Mesenchymal stem cell (in vitro differentiated cells and primary cell): ENCODE measurements around the gene LGALS13. TPM values are rescaled to one million over a fixed set of nuclear protein-coding genes. Genes with fewer than 3 reads are reported as not detected.

Experiments
- DNase-seq: peaks from one replicate; pipeline ENCODE4 v3.0.0-alpha.2; 2013
- H2AFZ ChIP-seq: one replicate; pipeline ENCODE4 v1.6.1; 2013; ENCODE audit warnings: low read depth, mild to moderate bottlenecking, control low read depth, inconsistent platforms, low read length, moderate library complexity
- H2AK5ac ChIP-seq: 2 replicates; pipeline ENCODE4 v1.6.1; 2013; ENCODE audit warnings: low read length, moderate library complexity, mild to moderate bottlenecking, inconsistent platforms; ENCODE audit not compliant: severe bottlenecking
- H2BK120ac ChIP-seq: one replicate; pipeline ENCODE4 v1.6.1; 2013; ENCODE audit warnings: low read depth, mild to moderate bottlenecking, inconsistent platforms, low read length, moderate library complexity
- H2BK12ac ChIP-seq, 2 experiments: one replicate each; pipeline ENCODE4 v1.6.1; 2013; ENCODE audit warnings: inconsistent platforms in 2 of 2, low read length in 2 of 2, mild to moderate bottlenecking in 2 of 2, moderate library complexity in 2 of 2, control low read depth in 1 of 2
- H2BK15ac ChIP-seq: one replicate; pipeline ENCODE4 v1.6.1; 2013; ENCODE audit warnings: mild to moderate bottlenecking, low read depth, inconsistent platforms; ENCODE audit not compliant: poor library complexity, severe bottlenecking
- H2BK5ac ChIP-seq: 2 replicates; pipeline ENCODE4 v1.6.1; 2013; ENCODE audit warnings: low read depth, mild to moderate bottlenecking, low read length, control low read depth, inconsistent platforms; ENCODE audit not compliant: poor library complexity, severe bottlenecking
- H3K14ac ChIP-seq, 2 experiments: one replicate each; pipeline ENCODE4 v1.6.1; 2013; ENCODE audit warnings: inconsistent platforms in 2 of 2, low read length in 2 of 2, control low read depth in 1 of 2, mild to moderate bottlenecking in 1 of 2, moderate library complexity in 1 of 2
- H3K18ac ChIP-seq, 2 experiments: one replicate each; pipeline ENCODE4 v1.6.1; 2013; ENCODE audit warnings: inconsistent platforms in 2 of 2, low read length in 2 of 2, control low read depth in 1 of 2, low read depth in 1 of 2, mild to moderate bottlenecking in 1 of 2
- H3K23ac ChIP-seq, 2 experiments: one replicate each; pipeline ENCODE4 v1.6.1; 2013; ENCODE audit warnings: inconsistent platforms in 2 of 2, low read length in 2 of 2, mild to moderate bottlenecking in 2 of 2, moderate library complexity in 2 of 2, control low read depth in 1 of 2
- H3K27ac ChIP-seq: 2 replicates; pipeline ENCODE4 v1.5.1; 2013; ENCODE audit warnings: mild to moderate bottlenecking, moderate library complexity, low read length, control low read depth, inconsistent platforms; ENCODE audit not compliant: poor library complexity, severe bottlenecking
- H3K27me3 ChIP-seq, 2 experiments: 2 replicates each; pipeline versions ENCODE4 v1.6.1 to v1.7.0; 2013; ENCODE audit warnings: low read length in 2 of 2, mild to moderate bottlenecking in 2 of 2, moderate library complexity in 2 of 2, control low read depth in 1 of 2, inconsistent platforms in 1 of 2; ENCODE audit not compliant: control insufficient read depth in 1 of 2, insufficient read depth in 1 of 2
- H3K36me3 ChIP-seq, 2 experiments: 2 replicates each; pipeline versions ENCODE4 v1.6.1 to v1.7.0; 2013; ENCODE audit warnings: low read length in 2 of 2, control low read depth in 1 of 2, inconsistent platforms in 1 of 2, low read depth in 1 of 2, mild to moderate bottlenecking in 1 of 2; ENCODE audit not compliant: insufficient read depth in 2 of 2, control insufficient read depth in 1 of 2
- H3K4ac ChIP-seq, 2 experiments: one replicate each; pipeline ENCODE4 v1.6.1; 2013; ENCODE audit warnings: inconsistent platforms in 2 of 2, low read length in 2 of 2, mild to moderate bottlenecking in 2 of 2, moderate library complexity in 2 of 2, control low read depth in 1 of 2, low read depth in 1 of 2
- H3K4me1 ChIP-seq: 2 replicates; pipeline ENCODE4 v1.6.1; 2013; ENCODE audit warnings: low read depth, low read length, control low read depth; ENCODE audit not compliant: control insufficient read depth, insufficient read depth
- H3K4me2 ChIP-seq: 2 replicates; pipeline ENCODE4 v1.6.1; 2013; ENCODE audit warnings: low read length, mild to moderate bottlenecking, inconsistent platforms; ENCODE audit not compliant: poor library complexity, severe bottlenecking
- H3K4me3 ChIP-seq, 2 experiments: 2 replicates each; pipeline versions ENCODE4 v1.5.1 to v1.7.0; 2013; ENCODE audit warnings: low read length in 2 of 2, mild to moderate bottlenecking in 2 of 2, control low read depth in 1 of 2, low read depth in 1 of 2; ENCODE audit not compliant: insufficient read depth in 1 of 2
- H3K79me1 ChIP-seq: replicated peaks from 2 replicates; pipeline ENCODE4 v1.6.1; 2013; ENCODE audit warnings: mild to moderate bottlenecking, control low read depth, low read length, inconsistent platforms; ENCODE audit not compliant: poor library complexity, severe bottlenecking
- H3K9ac ChIP-seq: 2 replicates; pipeline ENCODE4 v1.7.0; 2013; ENCODE audit warnings: mild to moderate bottlenecking, low read length, moderate library complexity
- H3K9me3 ChIP-seq: 2 replicates; pipeline ENCODE4 v1.7.0; 2013; ENCODE audit warnings: mild to moderate bottlenecking, low read length; ENCODE audit not compliant: control insufficient read depth
- H4K8ac ChIP-seq: one replicate; pipeline ENCODE4 v1.6.1; 2013; ENCODE audit warnings: inconsistent platforms, mild to moderate bottlenecking, low read length, moderate library complexity
- H4K91ac ChIP-seq: one replicate; pipeline ENCODE4 v1.6.1; 2013; ENCODE audit warnings: mild to moderate bottlenecking, low read length, inconsistent platforms
- WGBS: methylation state at CpG from one replicate; pipeline ENCODE4 v1.1.7; 2013; ENCODE audit warnings: mixed read lengths; 5-methylcytosine and 5-hydroxymethylcytosine counted together
- small RNA-seq: library from polyadenylated mRNA; stranded (forward); fragments of <200 nt; extraction: miRNeasy Mini kit (QIAGEN cat#:217004); gene quantifications from one replicate; pipeline ENCODE3, GENCODE V24; 2013; ENCODE audit warnings: low read depth

Gene LGALS13

DNA sequence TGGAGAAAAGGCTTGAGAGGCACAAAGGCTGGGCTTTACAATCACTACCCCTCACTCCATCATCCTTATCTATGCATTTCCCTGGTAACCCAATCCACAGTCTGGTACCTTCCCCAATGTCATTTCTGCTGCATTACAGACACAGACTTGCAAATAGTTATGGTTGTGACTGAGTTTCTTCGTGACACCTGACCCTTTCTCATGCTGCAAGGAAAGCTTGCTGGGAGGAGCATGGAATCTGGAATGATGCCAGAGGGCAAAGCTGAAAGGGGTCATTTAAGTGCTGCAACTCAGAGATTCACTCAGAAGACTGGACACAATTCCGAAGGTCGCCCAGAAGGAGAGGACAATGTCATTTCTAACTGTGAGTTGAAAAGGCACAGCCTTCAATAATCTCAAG is 53.3 kb downstream of the LGALS13 start, which contains the start of gene LGALS16:
Gene LGALS16 (plus strand): TSS at position 301 of the 400 bp plus-strand sequence. CDS start 49 bp downstream, at position 350.
- H2BK120ac ChIP-seq = no peak within 1 kb of the TSS
- H3K14ac ChIP-seq = no peak within 1 kb of the TSS
- no peak within 1 kb of the TSS for H3K9ac ChIP-seq
- no peaks in the 10 kb centered on the region for H3K36me3 ChIP-seq
- no peak within 1 kb of the TSS for H2BK15ac ChIP-seq
- H3K4me2 ChIP-seq = no peak within 1 kb of the TSS
- H3K4ac ChIP-seq = no peak within 1 kb of the TSS
- H2AFZ ChIP-seq = no peak within 1 kb of the TSS
- no peak for DNase-seq
- 64% methylated on average over 3 of the region's 3 CpGs for WGBS
- H3K23ac ChIP-seq = no peak within 1 kb of the TSS
- no peak within 1 kb of the TSS for H2AK5ac ChIP-seq
- no peak within 1 kb of the TSS for H4K8ac ChIP-seq
- no peaks in the 10 kb centered on the region for H3K4me1 ChIP-seq
- H4K91ac ChIP-seq = no peak within 1 kb of the TSS
- H3K27me3 ChIP-seq = peaks cover 0 to 8% of the 10 kb centered on the region in 2 experiments
- H2BK12ac ChIP-seq = no peak within 1 kb of the TSS
- no peaks in the 10 kb centered on the region for H3K79me1 ChIP-seq
- H3K4me3 ChIP-seq = no peak within 1 kb of the TSS
- H3K18ac ChIP-seq = no peak within 1 kb of the TSS
- H2BK5ac ChIP-seq = no peak within 1 kb of the TSS
- no peak within 1 kb of the TSS for H3K27ac ChIP-seq
- H3K9me3 ChIP-seq = no peaks in the 10 kb centered on the region

Small RNA genes within 50 kb of the gene (small RNA-seq; reads per million reads assigned to genes)
- gene AC005176.2 (not detected), gene RPS29P24 (not detected), gene RPS29P25 (not detected), gene RPS29P26 (not detected), gene RPS29P30 (not detected)
